ENCODE results near the gene EPB41. TPM values are rescaled to one million over a fixed set of nuclear protein-coding genes. Genes with fewer than 3 reads are reported as not detected.

The EPB41 gene
- total RNA-seq, 4 donors from 2014 or later, result 28.5 to 43.9 (median 41.8) TPM

DNA sequence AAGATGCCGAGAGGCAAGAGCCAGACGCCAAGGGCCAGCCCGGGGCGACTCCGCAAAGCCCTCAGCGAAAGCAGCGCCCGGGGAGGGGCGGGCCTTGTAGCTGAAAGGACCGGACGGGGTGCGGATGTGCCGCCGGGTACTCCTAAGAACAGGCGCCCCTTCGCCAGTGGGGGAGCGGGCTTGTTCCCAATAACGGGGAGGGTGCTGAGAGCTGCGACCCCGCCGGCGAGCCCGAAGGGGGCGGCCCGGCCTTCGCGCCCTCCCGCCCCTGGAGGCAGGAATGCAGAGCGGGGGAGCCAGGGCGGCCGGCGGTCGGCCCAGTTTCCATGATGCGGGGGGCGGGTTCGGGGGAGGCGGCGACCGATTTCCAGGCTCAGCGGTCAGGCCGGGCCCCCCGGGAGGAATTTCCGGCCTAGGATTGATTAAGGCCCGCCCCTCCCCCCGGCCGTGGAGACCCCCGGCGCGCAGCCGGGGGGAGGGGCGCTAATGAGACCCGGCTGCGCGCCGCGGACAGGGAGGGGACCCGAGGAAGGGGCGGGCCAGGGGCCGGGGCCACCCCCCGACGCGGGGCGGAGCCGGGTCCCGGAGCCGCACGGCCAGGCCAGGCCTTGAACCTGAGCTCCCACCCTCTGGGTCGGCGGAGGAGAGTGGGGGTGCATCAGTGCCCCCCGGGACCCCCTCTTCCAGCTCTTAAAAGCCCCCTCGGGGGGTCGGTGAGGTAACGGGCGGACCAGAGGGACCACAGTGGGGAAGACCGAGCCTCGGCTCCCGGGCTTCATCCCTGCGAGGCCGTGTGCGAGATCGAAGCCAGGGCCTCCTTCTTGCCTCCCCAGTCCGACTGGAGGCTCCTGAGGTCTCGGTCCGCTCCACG lies 210.2 kb downstream of the EPB41 start:
- Histone ChIP-seq H3K27ac (peak overlapping the region; percentile 79 to 97 (median 90)), H3K27me3 (peaks cover 0 to 49% (median 0%) of the 10 kb centered on the region in 4 donors), H3K4me1 (peaks cover 28 to 57% (median 38%) of the 10 kb centered on the region in 3 donors), H3K4me3 (peak overlapping the region; percentile 28 to 82 (median 66)), H3K9me3 (no peaks in the 10 kb centered on the region), H3K36me3 (no peaks in the 10 kb centered on the region)
- intact Hi-C loops (cut with DNase I), result loop anchor here (10.0 kb wide), 1 partner anchor 60 kb away; the partner anchor contains the start of gene SRSF4
- no peak for DNase-seq
- TF ChIP-seq, protein P1, sequence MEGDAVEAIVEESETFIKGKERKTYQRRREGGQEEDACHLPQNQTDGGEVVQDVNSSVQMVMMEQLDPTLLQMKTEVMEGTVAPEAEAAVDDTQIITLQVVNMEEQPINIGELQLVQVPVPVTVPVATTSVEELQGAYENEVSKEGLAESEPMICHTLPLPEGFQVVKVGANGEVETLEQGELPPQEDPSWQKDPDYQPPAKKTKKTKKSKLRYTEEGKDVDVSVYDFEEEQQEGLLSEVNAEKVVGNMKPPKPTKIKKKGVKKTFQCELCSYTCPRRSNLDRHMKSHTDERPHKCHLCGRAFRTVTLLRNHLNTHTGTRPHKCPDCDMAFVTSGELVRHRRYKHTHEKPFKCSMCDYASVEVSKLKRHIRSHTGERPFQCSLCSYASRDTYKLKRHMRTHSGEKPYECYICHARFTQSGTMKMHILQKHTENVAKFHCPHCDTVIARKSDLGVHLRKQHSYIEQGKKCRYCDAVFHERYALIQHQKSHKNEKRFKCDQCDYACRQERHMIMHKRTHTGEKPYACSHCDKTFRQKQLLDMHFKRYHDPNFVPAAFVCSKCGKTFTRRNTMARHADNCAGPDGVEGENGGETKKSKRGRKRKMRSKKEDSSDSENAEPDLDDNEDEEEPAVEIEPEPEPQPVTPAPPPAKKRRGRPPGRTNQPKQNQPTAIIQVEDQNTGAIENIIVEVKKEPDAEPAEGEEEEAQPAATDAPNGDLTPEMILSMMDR (IDR thresholded peaks at IDR 0.05), result peak in 5 of 6 experiments; percentile 47 to 85 (median 77)
- peak in 2 of 4 donors; percentile 55 to 72 for TF ChIP-seq POLR2A (IDR thresholded peaks at IDR 0.05)
- WGBS, 2 donors, result 10 to 46% methylated on average over 10 to 15 of the region's 85 CpGs

DNA sequence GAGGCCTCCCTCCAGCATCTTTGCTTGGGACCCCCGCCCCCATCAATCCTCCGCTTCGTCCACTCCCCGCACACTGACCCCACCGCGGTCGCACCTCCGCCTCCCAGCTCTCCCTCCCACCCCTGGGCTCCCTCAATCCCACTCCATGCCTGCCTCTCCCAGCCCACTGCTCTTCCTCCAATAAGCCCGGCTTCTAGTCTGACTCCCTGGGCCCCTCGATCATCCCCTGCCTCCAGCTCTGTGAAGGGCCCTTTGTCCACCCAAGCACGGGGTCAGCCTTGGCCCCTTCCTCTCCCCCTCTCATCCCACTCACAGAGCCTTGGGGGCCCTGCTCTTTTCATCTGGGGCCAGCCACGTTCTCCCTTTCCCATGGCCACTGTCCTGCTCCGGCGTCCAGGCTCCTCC lies 210.9 kb downstream of the EPB41 start:
- WGBS, 2 donors, result 67 to 69% methylated on average over 12 to 14 of the region's 14 CpGs
- Histone ChIP-seq H3K27ac (peak overlapping the region; percentile 79 to 97 (median 90)), H3K9me3 (no peaks in the 10 kb centered on the region), H3K36me3 (no peaks in the 10 kb centered on the region), H3K27me3 (peaks cover 0 to 49% (median 0%) of the 10 kb centered on the region in 4 donors), H3K4me1 (peaks cover 28 to 54% (median 38%) of the 10 kb centered on the region in 3 donors), H3K4me3 (peak overlapping the region; percentile 28 to 82 (median 66))
- no peak for DNase-seq
- TF ChIP-seq POLR2A (IDR thresholded peaks at IDR 0.05), result no peak
- TF ChIP-seq, protein P1 (IDR thresholded peaks at IDR 0.05), result no peak
- intact Hi-C loops (cut with DNase I), result loop anchor here (10.0 kb wide), 1 partner anchor 60 kb away; the partner anchor contains the start of gene SRSF4

DNA sequence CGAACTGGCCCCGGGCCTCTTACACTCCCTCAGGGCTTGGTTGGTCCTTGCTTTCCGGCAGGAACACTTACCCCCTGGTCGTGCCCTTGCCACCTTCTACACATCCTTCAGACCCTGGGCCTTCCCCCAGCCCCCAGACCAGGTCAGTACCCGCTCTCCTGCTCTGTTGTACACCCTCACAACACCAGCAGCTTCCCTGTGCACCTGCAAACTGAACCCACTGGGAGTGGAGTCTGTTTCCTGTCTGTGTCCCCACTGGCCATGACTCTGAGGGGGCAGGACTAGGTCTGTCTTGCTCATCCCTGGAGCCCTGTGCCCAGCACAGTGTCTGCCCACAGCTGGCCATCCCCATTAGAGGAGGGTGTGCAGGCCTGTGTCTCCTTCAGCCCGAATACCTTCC lies 211.4 kb downstream of the EPB41 start:
- H3K36me3 ChIP-seq, result no peaks in the 10 kb centered on the region
- H3K9me3 ChIP-seq, result no peaks in the 10 kb centered on the region
- peak overlapping the region in 1 of 4 donors; percentile 88 for H3K27ac ChIP-seq
- H3K4me1 ChIP-seq, result peaks cover 28 to 51% (median 38%) of the 10 kb centered on the region in 3 donors
- WGBS, 2 donors, result 49 to 57% methylated on average over 5 of the region's 6 CpGs
- no peak for DNase-seq
- TF ChIP-seq, protein P1 (IDR thresholded peaks at IDR 0.05), result no peak
- intact Hi-C loops (cut with DNase I), result loop anchor here (10.0 kb wide), 1 partner anchor 59 kb away; the partner anchor contains the start of gene SRSF4
- H3K4me3 ChIP-seq, result no peak overlapping the region
- peaks cover 0 to 49% (median 0%) of the 10 kb centered on the region in 4 donors for H3K27me3 ChIP-seq

DNA sequence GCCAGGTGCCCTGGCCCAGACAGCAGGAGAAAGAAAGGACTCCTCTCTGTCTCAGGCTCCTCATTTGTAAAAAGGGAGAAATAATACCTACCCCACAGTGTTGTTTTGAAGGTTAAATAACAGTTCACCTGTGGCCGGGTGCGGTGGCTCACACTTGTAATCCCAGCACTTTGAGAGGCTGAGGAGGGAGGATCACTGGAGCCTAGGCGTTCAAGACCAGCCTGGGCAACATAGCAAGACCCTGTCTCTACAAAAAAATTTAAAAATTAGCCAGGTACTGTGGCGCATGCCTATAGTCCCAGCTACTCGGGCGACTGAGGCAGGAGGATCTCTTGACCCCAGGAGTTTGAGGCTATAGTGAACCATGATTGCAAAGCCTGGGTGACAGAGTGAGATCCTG lies 211.8 kb downstream of the EPB41 start:
- Histone ChIP-seq H3K4me1 (peaks cover 28 to 47% (median 38%) of the 10 kb centered on the region in 3 donors), H3K4me3 (no peak overlapping the region), H3K36me3 (no peaks in the 10 kb centered on the region), H3K9me3 (no peaks in the 10 kb centered on the region), H3K27ac (no peak overlapping the region), H3K27me3 (peaks cover 0 to 45% (median 0%) of the 10 kb centered on the region in 4 donors)
- WGBS, 2 donors, result 93 to 100% methylated on average over 2 to 3 of the region's 6 CpGs
- TF ChIP-seq, protein P1 (IDR thresholded peaks at IDR 0.05), result no peak
- TF ChIP-seq POLR2A (IDR thresholded peaks at IDR 0.05), result no peak
- intact Hi-C loops (cut with DNase I), result loop anchor here (10.0 kb wide), 1 partner anchor 59 kb away; the partner anchor contains the start of gene SRSF4
- DNase-seq, result no peak

DNA sequence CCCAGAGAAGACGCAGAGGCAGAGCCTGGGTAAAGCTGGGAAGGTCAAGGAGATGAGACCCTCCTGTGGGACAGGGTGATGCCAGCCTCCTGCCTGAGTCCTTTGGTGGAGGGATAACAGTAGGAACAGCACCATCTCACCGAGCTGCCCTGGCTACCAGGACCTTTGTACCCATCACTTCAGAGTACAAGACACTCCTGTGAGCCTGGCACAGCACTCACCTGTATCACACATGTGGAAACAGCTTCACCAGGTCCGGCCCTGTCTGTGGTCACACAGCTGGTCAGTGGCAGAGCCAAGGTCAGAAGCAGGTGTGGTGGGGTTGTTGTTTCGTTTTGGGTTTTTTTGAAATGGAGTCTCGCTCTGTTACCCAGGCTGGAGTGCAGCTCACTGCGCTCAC lies 214.4 kb downstream of the EPB41 start:
- Histone ChIP-seq H3K4me1 (peaks cover 14 to 32% (median 14%) of the 10 kb centered on the region in 3 donors), H3K27ac (no peak overlapping the region), H3K27me3 (peaks cover 0 to 23% (median 0%) of the 10 kb centered on the region in 4 donors), H3K4me3 (no peak overlapping the region), H3K9me3 (no peaks in the 10 kb centered on the region), H3K36me3 (no peaks in the 10 kb centered on the region)
- WGBS, 2 donors, result 83 to 87% methylated on average over 5 of the region's 6 CpGs
- TF ChIP-seq, protein P1 (IDR thresholded peaks at IDR 0.05), result no peak
- no peak for TF ChIP-seq POLR2A (IDR thresholded peaks at IDR 0.05)
- intact Hi-C loops (cut with DNase I), result loop anchor here (10.0 kb wide), 1 partner anchor 56 kb away; the partner anchor contains the start of gene SRSF4
- DNase-seq, result no peak

Measured in esophagus squamous epithelium (tissue), 5 donors.